ENCODE measurements around the gene PCBD1. TPM values are rescaled to one million over a fixed set of nuclear protein-coding genes. Genes with fewer than 3 reads are reported as not detected.
A peak's percentile ranks its signal among the peaks of the same experiment; 100 is the strongest.

Gene PCBD1
- total and polyA plus RNA-seq, 2 donors (not counting 1 experiment from before 2014, with no cell fraction given): 6.7 to 14.1 TPM

DNA sequence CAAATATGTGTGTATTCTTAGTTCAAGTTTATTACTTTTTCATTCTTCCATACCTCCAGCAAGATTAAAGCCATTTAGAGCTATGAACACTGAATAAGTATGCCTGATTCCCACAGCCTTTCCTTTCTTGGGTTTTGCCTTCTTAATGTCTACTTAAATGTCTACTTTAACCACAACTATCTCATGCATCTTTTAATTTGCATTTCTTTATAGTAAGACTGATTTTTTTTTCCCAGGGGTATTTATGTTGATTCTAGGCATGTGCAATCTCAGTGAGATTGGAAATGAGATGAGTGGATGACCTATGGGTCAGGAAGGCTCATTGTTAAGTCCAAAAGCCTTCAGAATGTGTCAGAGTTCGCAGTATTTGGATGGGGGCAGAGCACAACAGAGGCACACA lies 3.6 kb downstream of the PCBD1 start:
- DNase-seq: no peak
- Histone ChIP-seq H4K20me1 (ENCODE audit: control insufficient read depth, insufficient read depth, low read length, poor library complexity, severe bottlenecking) (no peaks in the 10 kb centered on the region), H3K79me2 (ENCODE audit: control insufficient read depth, insufficient read depth, low read length) (no peaks in the 10 kb centered on the region), H3K27ac (ENCODE audit: low read length in 2 of 2) (no peak overlapping the region), H2AFZ (ENCODE audit: insufficient read depth, low read depth, low read length, poor library complexity, severe bottlenecking) (no peak overlapping the region), H3K4me1 (ENCODE audit: control insufficient read depth in 2 of 2, insufficient read depth in 2 of 2, low read length in 2 of 2) (peaks cover 5 to 11% of the 10 kb centered on the region in 2 donors), H3K36me3 (replicated peaks in 1 of 2; ENCODE audit: control extremely low read depth in 1 of 2, control insufficient read depth in 1 of 2, extremely low read depth in 1 of 2, insufficient read depth in 2 of 2, low read length in 1 of 2) (peaks cover 0 to 6% of the 10 kb centered on the region in 2 experiments), H3K4me2 (replicated peaks; ENCODE audit: low read depth, low read length, poor library complexity, severe bottlenecking) (no peak overlapping the region), H3K9ac (ENCODE audit: low read length) (no peak overlapping the region), H3K4me3 (ENCODE audit: control extremely low read depth in 1 of 5, extremely low read depth in 1 of 5, insufficient read depth in 1 of 5, low read depth in 2 of 5, low read length in 4 of 5) (no peak overlapping the region), H3K27me3 (replicated peaks in 1 of 4; ENCODE audit: control extremely low read depth in 1 of 4, control insufficient read depth in 3 of 4, insufficient read depth in 4 of 4, low read length in 3 of 4) (no peaks in the 10 kb centered on the region), H3K9me3 (ENCODE audit: control extremely low read depth in 1 of 3, control insufficient read depth in 2 of 3, insufficient read depth in 1 of 3, low read length in 2 of 3) (no peaks in the 10 kb centered on the region)
- Mint-ChIP-seq H3K4me1 (peaks cover 9% of the 10 kb centered on the region), H3K4me3 (no peak overlapping the region), H3K9me3 (ENCODE audit: insufficient read depth) (no peaks in the 10 kb centered on the region), H3K27ac (no peak overlapping the region), H3K27me3 (no peaks in the 10 kb centered on the region)
- intact Hi-C loops (cut with micrococcal nuclease): loop anchor here (5.0 kb wide), 1 partner anchor 652 kb away; the partner anchor contains the start of gene PPA1
- CTCF ChIA-PET: interaction anchor here (1.0 to 2.2 kb wide), 3 partner anchors 9 to 18 kb away, joined by 3 to 4 read pairs (median 4); no protein-coding TSS in a partner anchor
- WGBS (ENCODE audit: insufficient coverage): 100% methylated on average over 1 of the region's 1 CpG
- POLR2A ChIA-PET: no interaction called here
- no peak for ATAC-seq (ENCODE audit: low read depth)
- TF ChIP-seq, protein P1, sequence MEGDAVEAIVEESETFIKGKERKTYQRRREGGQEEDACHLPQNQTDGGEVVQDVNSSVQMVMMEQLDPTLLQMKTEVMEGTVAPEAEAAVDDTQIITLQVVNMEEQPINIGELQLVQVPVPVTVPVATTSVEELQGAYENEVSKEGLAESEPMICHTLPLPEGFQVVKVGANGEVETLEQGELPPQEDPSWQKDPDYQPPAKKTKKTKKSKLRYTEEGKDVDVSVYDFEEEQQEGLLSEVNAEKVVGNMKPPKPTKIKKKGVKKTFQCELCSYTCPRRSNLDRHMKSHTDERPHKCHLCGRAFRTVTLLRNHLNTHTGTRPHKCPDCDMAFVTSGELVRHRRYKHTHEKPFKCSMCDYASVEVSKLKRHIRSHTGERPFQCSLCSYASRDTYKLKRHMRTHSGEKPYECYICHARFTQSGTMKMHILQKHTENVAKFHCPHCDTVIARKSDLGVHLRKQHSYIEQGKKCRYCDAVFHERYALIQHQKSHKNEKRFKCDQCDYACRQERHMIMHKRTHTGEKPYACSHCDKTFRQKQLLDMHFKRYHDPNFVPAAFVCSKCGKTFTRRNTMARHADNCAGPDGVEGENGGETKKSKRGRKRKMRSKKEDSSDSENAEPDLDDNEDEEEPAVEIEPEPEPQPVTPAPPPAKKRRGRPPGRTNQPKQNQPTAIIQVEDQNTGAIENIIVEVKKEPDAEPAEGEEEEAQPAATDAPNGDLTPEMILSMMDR (IDR thresholded peaks at IDR 0.05): no peak
- TF ChIP-seq EZH2 (IDR thresholded peaks at IDR 0.05; ENCODE audit: borderline replicate concordance, insufficient read depth, low read depth, low read length, poor library complexity, severe bottlenecking): no peak

DNA sequence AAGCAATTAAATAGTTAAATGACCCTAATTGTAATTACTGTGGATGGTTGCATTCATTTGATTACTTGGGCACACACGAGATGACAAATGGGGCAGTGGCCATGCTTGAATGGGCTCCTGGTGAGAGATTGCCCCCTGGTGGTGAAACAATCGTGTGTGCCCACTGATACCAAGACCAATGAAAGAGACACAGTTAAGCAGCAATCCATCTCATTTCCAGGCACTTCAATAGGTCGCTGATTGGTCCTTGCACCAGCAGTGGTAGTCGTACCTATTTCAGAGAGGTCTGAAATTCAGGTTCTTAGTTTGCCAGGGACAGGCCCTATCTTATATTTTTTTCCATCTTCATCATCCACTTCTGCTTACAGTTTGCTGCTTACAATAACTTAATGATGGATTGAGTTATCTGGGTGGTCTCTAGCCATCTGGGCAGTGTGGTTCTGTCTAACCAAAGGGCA lies 8.3 kb downstream of the PCBD1 start:
- H3K27ac ChIP-seq (ENCODE audit: low read length in 2 of 2): no peak overlapping the region
- peak; percentile 92 for ATAC-seq (ENCODE audit: low read depth)
- no peak overlapping the region for H3K4me3 ChIP-seq (ENCODE audit: control extremely low read depth in 1 of 5, extremely low read depth in 1 of 5, insufficient read depth in 1 of 5, low read depth in 2 of 5, low read length in 4 of 5)
- no peak overlapping the region for H3K4me2 ChIP-seq (replicated peaks; ENCODE audit: low read depth, low read length, poor library complexity, severe bottlenecking)
- Mint-ChIP-seq H3K4me1 (peaks cover 6% of the 10 kb centered on the region), H3K9me3 (ENCODE audit: insufficient read depth) (no peaks in the 10 kb centered on the region), H3K27ac (no peak overlapping the region), H3K4me3 (no peak overlapping the region), H3K27me3 (no peaks in the 10 kb centered on the region)
- H2AFZ ChIP-seq (ENCODE audit: insufficient read depth, low read depth, low read length, poor library complexity, severe bottlenecking): no peak overlapping the region
- no peaks in the 10 kb centered on the region for H4K20me1 ChIP-seq (ENCODE audit: control insufficient read depth, insufficient read depth, low read length, poor library complexity, severe bottlenecking)
- no peaks in the 10 kb centered on the region for H3K79me2 ChIP-seq (ENCODE audit: control insufficient read depth, insufficient read depth, low read length)
- intact Hi-C loops (cut with micrococcal nuclease): loop anchor here (1.0 to 2.0 kb wide), 2 partner anchors 65 to 419 kb away; partner anchors contain the start of gene SGPL1
- peak; percentile 82 for DNase-seq
- ChIA-PET POLR2A (no interaction called here), CTCF (interaction anchor here (0.9 to 2.7 kb wide), 8 partner anchors 8 to 419 kb away, joined by 3 to 15 read pairs (median 6); no protein-coding TSS in a partner anchor)
- no peaks in the 10 kb centered on the region for H3K27me3 ChIP-seq (replicated peaks in 1 of 4; ENCODE audit: control extremely low read depth in 1 of 4, control insufficient read depth in 3 of 4, insufficient read depth in 4 of 4, low read length in 3 of 4)
- H3K9ac ChIP-seq (ENCODE audit: low read length): no peak overlapping the region
- H3K9me3 ChIP-seq (ENCODE audit: control extremely low read depth in 1 of 3, control insufficient read depth in 2 of 3, insufficient read depth in 1 of 3, low read length in 2 of 3): no peaks in the 10 kb centered on the region
- TF ChIP-seq, protein P1 (IDR thresholded peaks at IDR 0.05): peak; percentile 88
- no peak for TF ChIP-seq EZH2 (IDR thresholded peaks at IDR 0.05; ENCODE audit: borderline replicate concordance, insufficient read depth, low read depth, low read length, poor library complexity, severe bottlenecking)
- no peaks in the 10 kb centered on the region for H3K4me1 ChIP-seq (ENCODE audit: control insufficient read depth in 2 of 2, insufficient read depth in 2 of 2, low read length in 2 of 2)
- peaks cover 5 to 27% of the 10 kb centered on the region in 2 experiments for H3K36me3 ChIP-seq (replicated peaks in 1 of 2; ENCODE audit: control extremely low read depth in 1 of 2, control insufficient read depth in 1 of 2, extremely low read depth in 1 of 2, insufficient read depth in 2 of 2, low read length in 1 of 2)
- 16% methylated on average over 3 of the region's 4 CpGs for WGBS (ENCODE audit: insufficient coverage)
